ENCODE measurements around the gene MRPL9. TPM values are rescaled to one million over a fixed set of nuclear protein-coding genes. Genes with fewer than 3 reads are reported as not detected.
"Not testable (repeated sequence)": the region's sequence is repeated elsewhere in the genome, so short reads cannot be mapped to it uniquely, and the experiment has no call there.

MRPL9 gene
- total RNA-seq, 2 experiments from 2014 or later = 152 to 164 TPM

GRCh38 chr1:151774256-151774922 lies 11.1 kb upstream of the MRPL9 start:
- Mint-ChIP-seq H3K27me3 (no peaks in the 10 kb centered on the region), H3K27ac (no peak overlapping the region), H3K36me3 (ENCODE audit: low read depth) (peaks cover 56% of the 10 kb centered on the region), H3K4me1 (ENCODE audit: low read depth) (no peaks in the 10 kb centered on the region), H3K4me3 (no peak overlapping the region), H3K9me3 (no peaks in the 10 kb centered on the region)
- DNase-seq = no peak
- POLR2A ChIA-PET = no interaction called here
- TF ChIP-seq CTCF (IDR thresholded peaks at IDR 0.05) = no peak
- Histone ChIP-seq H3K4me1 (ENCODE audit: insufficient read depth, low read length) (no peaks in the 10 kb centered on the region), H3K9me3 (ENCODE audit: control insufficient read depth in 1 of 2, insufficient read depth in 1 of 2, low read length in 2 of 2) (no peaks in the 10 kb centered on the region), H3K36me3 (ENCODE audit: insufficient read depth, low read length) (peaks cover 57% of the 10 kb centered on the region), H3K27ac (ENCODE audit: low read depth in 1 of 2, low read length in 2 of 2) (no peak overlapping the region), H3K27me3 (ENCODE audit: control insufficient read depth in 1 of 2, insufficient read depth in 2 of 2, low read length in 2 of 2) (no peaks in the 10 kb centered on the region), H3K4me3 (ENCODE audit: low read length) (no peak overlapping the region)
- intact Hi-C loops (cut with DNase I, micrococcal nuclease) = no loop called here
- CTCF ChIA-PET = no interaction called here
- no peak for ATAC-seq (ENCODE audit: poor library complexity)

- ChIA-PET POLR2A (no interaction called here), CTCF (no interaction called here)
- ATAC-seq (ENCODE audit: poor library complexity) = no peak
- H3K4me3 Mint-ChIP-seq = no peak overlapping the region
- TF ChIP-seq CTCF (IDR thresholded peaks at IDR 0.05) = no peak
- H3K4me1 ChIP-seq (ENCODE audit: insufficient read depth, low read length) = no peaks in the 10 kb centered on the region
- H3K4me1 Mint-ChIP-seq (ENCODE audit: low read depth) = no peaks in the 10 kb centered on the region
- peaks cover 50% of the 10 kb centered on the region for H3K36me3 Mint-ChIP-seq (ENCODE audit: low read depth)
- intact Hi-C loops (cut with DNase I, micrococcal nuclease) = no loop called here
- H3K27ac ChIP-seq (ENCODE audit: low read depth in 1 of 2, low read length in 2 of 2) = no peak overlapping the region
- no peak for DNase-seq
- H3K27me3 Mint-ChIP-seq = no peaks in the 10 kb centered on the region
- H3K9me3 ChIP-seq (ENCODE audit: control insufficient read depth in 1 of 2, insufficient read depth in 1 of 2, low read length in 2 of 2) = no peaks in the 10 kb centered on the region
- H3K27me3 ChIP-seq (ENCODE audit: control insufficient read depth in 1 of 2, insufficient read depth in 2 of 2, low read length in 2 of 2) = no peaks in the 10 kb centered on the region
- no peak overlapping the region for H3K4me3 ChIP-seq (ENCODE audit: low read length)
- H3K9me3 Mint-ChIP-seq = no peaks in the 10 kb centered on the region
- H3K27ac Mint-ChIP-seq = no peak overlapping the region
- H3K36me3 ChIP-seq (ENCODE audit: insufficient read depth, low read length) = peaks cover 50% of the 10 kb centered on the region
Observed at GRCh38 chr1:151773702-151774101, 10.4 kb upstream of the MRPL9 start.

DNA sequence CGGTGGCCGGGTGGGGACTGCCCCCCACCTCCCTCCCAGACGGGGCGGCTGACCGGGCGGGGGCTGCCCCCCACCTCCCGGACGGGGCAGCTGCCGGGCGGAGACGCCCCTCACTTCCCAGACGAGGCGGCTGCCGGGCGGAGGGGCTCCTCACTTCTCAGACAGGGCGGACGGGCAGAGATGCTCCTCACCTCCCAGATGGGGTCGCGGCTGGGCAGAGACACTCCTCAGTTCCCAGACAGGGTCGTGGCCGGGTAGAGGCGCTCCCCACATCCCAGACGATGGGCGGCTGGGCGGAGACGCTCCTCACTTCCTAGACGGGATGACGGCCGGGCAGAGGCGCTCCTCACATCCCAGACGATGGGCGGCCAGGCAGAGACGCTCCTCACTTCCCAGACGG lies 6.0 kb upstream of the MRPL9 start:
- H3K4me1 Mint-ChIP-seq (ENCODE audit: low read depth); H3K27me3 Mint-ChIP-seq; H3K4me3 Mint-ChIP-seq; H3K27ac ChIP-seq (ENCODE audit: low read depth in 1 of 2, low read length in 2 of 2); DNase-seq; H3K9me3 Mint-ChIP-seq; H3K27ac Mint-ChIP-seq; POLR2A ChIA-PET; ATAC-seq (ENCODE audit: poor library complexity); H3K9me3 ChIP-seq (ENCODE audit: control insufficient read depth in 1 of 2, insufficient read depth in 1 of 2, low read length in 2 of 2); H3K4me1 ChIP-seq (ENCODE audit: insufficient read depth, low read length); H3K27me3 ChIP-seq (ENCODE audit: control insufficient read depth in 1 of 2, insufficient read depth in 2 of 2, low read length in 2 of 2); H3K4me3 ChIP-seq (ENCODE audit: low read length); CTCF ChIA-PET: not testable (repeated sequence)
- peaks cover 12% of the 10 kb centered on the region for H3K36me3 Mint-ChIP-seq (ENCODE audit: low read depth)
- intact Hi-C loops (cut with DNase I, micrococcal nuclease) = loop anchor here in 1 of 2 experiments (10.0 kb wide), 1 partner anchor 226 kb away; the partner anchor contains the start of gene S100A10
- H3K36me3 ChIP-seq (ENCODE audit: insufficient read depth, low read length) = peaks cover 12% of the 10 kb centered on the region

- H3K9me3 Mint-ChIP-seq; CTCF ChIA-PET; H3K27ac Mint-ChIP-seq; POLR2A ChIA-PET; H3K27ac ChIP-seq (ENCODE audit: low read depth in 1 of 2, low read length in 2 of 2); DNase-seq; H3K27me3 Mint-ChIP-seq; H3K9me3 ChIP-seq (ENCODE audit: control insufficient read depth in 1 of 2, insufficient read depth in 1 of 2, low read length in 2 of 2); ATAC-seq (ENCODE audit: poor library complexity); H3K27me3 ChIP-seq (ENCODE audit: control insufficient read depth in 1 of 2, insufficient read depth in 2 of 2, low read length in 2 of 2); H3K4me1 ChIP-seq (ENCODE audit: insufficient read depth, low read length); H3K4me3 ChIP-seq (ENCODE audit: low read length); H3K36me3 ChIP-seq (ENCODE audit: insufficient read depth, low read length); H3K4me3 Mint-ChIP-seq: not testable (repeated sequence)
- Mint-ChIP-seq H3K36me3 (ENCODE audit: low read depth) (peaks cover 11% of the 10 kb centered on the region), H3K4me1 (ENCODE audit: low read depth) (peaks cover 15% of the 10 kb centered on the region)
- intact Hi-C loops (cut with DNase I, micrococcal nuclease) = loop anchor here in 1 of 2 experiments (10.0 kb wide), 1 partner anchor 226 kb away; the partner anchor contains the start of gene S100A10
Observed at GRCh38 chr1:151768351-151769066, 5.2 kb upstream of the MRPL9 start.
